ENCODE data around the gene PTPRU. TPM values are rescaled to one million over a fixed set of nuclear protein-coding genes. Genes with fewer than 3 reads are reported as not detected.

Gene PTPRU
- total RNA-seq, 2 donors from 2014 or later, result 2.0 to 2.4 TPM

- no peak for ATAC-seq
- no peak for DNase-seq
- intact Hi-C loops (cut with DNase I, micrococcal nuclease), result loop anchor here (10.0 kb wide), 4 partner anchors 846 to 1476 kb away; no protein-coding TSS in a partner anchor
These were observed 2.3 kb downstream of the PTPRU start for GRCh38 chr1:29238620-29239002.

GRCh38 chr1:29239142-29239541 lies 2.8 kb downstream of the PTPRU start:
- ATAC-seq (no peak), DNase-seq (no peak)
- intact Hi-C loops (cut with DNase I, micrococcal nuclease), result loop anchor here (10.0 kb wide), 4 partner anchors 846 to 1476 kb away; no protein-coding TSS in a partner anchor

- intact Hi-C loops (cut with DNase I, micrococcal nuclease), result no loop called here
- DNase-seq, result no peak
These were observed 4.1 kb downstream of the PTPRU start for GRCh38 chr1:29240400-29240837.

GRCh38 chr1:29240986-29241385 lies 4.7 kb downstream of the PTPRU start:
- no peak for DNase-seq
- no peak for ATAC-seq
- intact Hi-C loops (cut with DNase I, micrococcal nuclease), result no loop called here

More at GRCh38 chr1:29240400-29240837, 4.1 kb downstream of the PTPRU start:
- ATAC-seq, result no peak

GRCh38 chr1:29243023-29243870 lies 6.9 kb downstream of the PTPRU start:
- DNase-seq (no peak), ATAC-seq (no peak)
- intact Hi-C loops (cut with DNase I, micrococcal nuclease), result no loop called here

GRCh38 chr1:29243871-29244200 lies 7.5 kb downstream of the PTPRU start:
- DNase-seq (no peak), ATAC-seq (no peak)
- intact Hi-C loops (cut with DNase I, micrococcal nuclease), result no loop called here

GRCh38 chr1:29245261-29245660 lies 8.9 kb downstream of the PTPRU start:
- intact Hi-C loops (cut with DNase I, micrococcal nuclease), result no loop called here
- no peak for ATAC-seq
- DNase-seq, result no peak

- DNase-seq, result peak in 1 of 2 donors; percentile 48
- peak; percentile 91 for ATAC-seq
- intact Hi-C loops (cut with DNase I, micrococcal nuclease), result no loop called here
These were observed 9.6 kb downstream of the PTPRU start for GRCh38 chr1:29245876-29246275.

- intact Hi-C loops (cut with DNase I, micrococcal nuclease), result no loop called here
- DNase-seq (no peak), ATAC-seq (no peak)
These were observed 10.7 kb downstream of the PTPRU start for GRCh38 chr1:29247044-29247443.

- no peak for ATAC-seq
- intact Hi-C loops (cut with DNase I, micrococcal nuclease), result no loop called here
These were observed 11.4 kb downstream of the PTPRU start for GRCh38 chr1:29247571-29248273.

GRCh38 chr1:29248409-29248808 lies 12.1 kb downstream of the PTPRU start:
- DNase-seq (no peak), ATAC-seq (no peak)
- intact Hi-C loops (cut with DNase I, micrococcal nuclease), result no loop called here

More at GRCh38 chr1:29247571-29248273, 11.4 kb downstream of the PTPRU start:
- no peak for DNase-seq

GRCh38 chr1:29249170-29249691 lies 12.9 kb downstream of the PTPRU start:
- ATAC-seq (no peak), DNase-seq (no peak)
- intact Hi-C loops (cut with DNase I, micrococcal nuclease), result no loop called here

GRCh38 chr1:29249951-29250581 lies 13.7 kb downstream of the PTPRU start:
- intact Hi-C loops (cut with DNase I, micrococcal nuclease), result no loop called here
- no peak for DNase-seq
- ATAC-seq, result no peak

GRCh38 chr1:29251164-29252124 lies 15.1 kb downstream of the PTPRU start:
- DNase-seq (no peak), ATAC-seq (no peak)
- intact Hi-C loops (cut with DNase I, micrococcal nuclease), result no loop called here

GRCh38 chr1:29253180-29253579 lies 16.9 kb downstream of the PTPRU start:
- intact Hi-C loops (cut with DNase I, micrococcal nuclease), result no loop called here
- no peak for ATAC-seq
- DNase-seq, result no peak

GRCh38 chr1:29254346-29254745 lies 18.0 kb downstream of the PTPRU start:
- intact Hi-C loops (cut with DNase I, micrococcal nuclease), result no loop called here
- ATAC-seq (no peak), DNase-seq (no peak)

GRCh38 chr1:29255134-29255666 lies 18.9 kb downstream of the PTPRU start:
- intact Hi-C loops (cut with DNase I, micrococcal nuclease), result no loop called here
- ATAC-seq, result no peak
- no peak for DNase-seq

GRCh38 chr1:29256394-29256793 lies 20.1 kb downstream of the PTPRU start:
- ATAC-seq (peak; percentile 44), DNase-seq (no peak)
- intact Hi-C loops (cut with DNase I, micrococcal nuclease), result no loop called here

All from left colon (tissue), 2 donors.